Neural crest cell (in vitro differentiated cells): Measurements from ENCODE around the gene HNF1A. TPM values are rescaled to one million over a fixed set of nuclear protein-coding genes. Genes with fewer than 3 reads are reported as not detected.

Source experiments
- DNase-seq: peaks from one replicate; pipeline ENCODE4 v3.0.0; 2021; ENCODE audit warnings: low read depth, mixed read lengths, low spot score
- H3K27ac Mint-ChIP-seq: one replicate; pipeline ENCODE4 v1.8.0; 2021; ENCODE audit warnings: mild to moderate bottlenecking, mixed read lengths; ENCODE audit not compliant: unreplicated experiment
- H3K27me3 Mint-ChIP-seq: 2 replicates; pipeline ENCODE4 v1.8.0; 2021; ENCODE audit warnings: low read depth, mild to moderate bottlenecking, mixed read lengths
- H3K36me3 Mint-ChIP-seq: 2 replicates; pipeline ENCODE4 v1.8.0; 2021; ENCODE audit warnings: low read depth, mild to moderate bottlenecking, mixed read lengths
- H3K4me1 Mint-ChIP-seq: 2 replicates; pipeline ENCODE4 v1.8.0; 2021; ENCODE audit warnings: mixed read lengths
- H3K4me3 Mint-ChIP-seq: one replicate; pipeline ENCODE4 v1.8.0; 2021; ENCODE audit warnings: mild to moderate bottlenecking, mixed read lengths
- H3K9me3 Mint-ChIP-seq: 2 replicates; pipeline ENCODE4 v1.8.0; 2021; ENCODE audit warnings: mixed read lengths
- CTCF ChIP-seq: fragments of 200-600 bp; sonication (generic); conservative IDR thresholded peaks from 2 replicates; pipeline ENCODE4 v1.5.0; 2021; ENCODE audit warnings: antibody characterized with exemption, mild to moderate bottlenecking
- total RNA-seq: library from RNA; stranded (reverse); gene quantifications from 2 replicates; pipeline ENCODE4 v1.2.1, GENCODE V29; 2021

The HNF1A gene
- total RNA-seq, 1 donor from 2014 or later: not detected

DNA sequence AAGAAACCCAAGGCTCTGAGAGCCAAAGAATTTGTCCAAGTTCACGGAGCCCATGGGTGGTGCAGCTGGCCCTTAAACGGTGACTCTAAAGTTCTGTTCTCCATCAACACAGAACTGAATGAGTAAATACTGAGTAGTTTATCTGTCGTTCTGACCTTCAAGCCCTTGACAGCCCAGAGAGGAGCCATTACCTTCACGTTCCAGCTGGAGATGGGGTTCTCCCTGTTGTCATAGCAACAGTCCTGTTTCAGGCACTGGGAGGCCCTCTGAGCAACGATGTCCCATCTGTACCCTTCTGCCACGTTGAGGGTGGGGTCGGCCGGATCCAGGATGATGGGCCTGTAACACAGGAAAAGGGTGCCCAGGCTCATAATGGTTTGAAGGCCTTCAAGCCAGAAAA, 45.5 kb downstream of the HNF1A start:
- Mint-ChIP-seq H3K36me3 (no peaks in the 10 kb centered on the region), H3K4me1 (no peaks in the 10 kb centered on the region), H3K4me3 (no peak overlapping the region), H3K27ac (no peak overlapping the region), H3K27me3 (peaks cover 9% of the 10 kb centered on the region), H3K9me3 (no peaks in the 10 kb centered on the region)
- DNase-seq: no peak
- TF ChIP-seq CTCF: no peak

GRCh38 chr12:121025442-121026226, 47.3 kb downstream of the HNF1A start:
- H3K27ac Mint-ChIP-seq: no peak overlapping the region
- no peaks in the 10 kb centered on the region for H3K4me1 Mint-ChIP-seq
- no peak overlapping the region for H3K4me3 Mint-ChIP-seq
- peaks cover 4% of the 10 kb centered on the region for H3K27me3 Mint-ChIP-seq
- no peak for DNase-seq
- no peaks in the 10 kb centered on the region for H3K9me3 Mint-ChIP-seq
- H3K36me3 Mint-ChIP-seq: no peaks in the 10 kb centered on the region
- TF ChIP-seq CTCF: no peak

DNA sequence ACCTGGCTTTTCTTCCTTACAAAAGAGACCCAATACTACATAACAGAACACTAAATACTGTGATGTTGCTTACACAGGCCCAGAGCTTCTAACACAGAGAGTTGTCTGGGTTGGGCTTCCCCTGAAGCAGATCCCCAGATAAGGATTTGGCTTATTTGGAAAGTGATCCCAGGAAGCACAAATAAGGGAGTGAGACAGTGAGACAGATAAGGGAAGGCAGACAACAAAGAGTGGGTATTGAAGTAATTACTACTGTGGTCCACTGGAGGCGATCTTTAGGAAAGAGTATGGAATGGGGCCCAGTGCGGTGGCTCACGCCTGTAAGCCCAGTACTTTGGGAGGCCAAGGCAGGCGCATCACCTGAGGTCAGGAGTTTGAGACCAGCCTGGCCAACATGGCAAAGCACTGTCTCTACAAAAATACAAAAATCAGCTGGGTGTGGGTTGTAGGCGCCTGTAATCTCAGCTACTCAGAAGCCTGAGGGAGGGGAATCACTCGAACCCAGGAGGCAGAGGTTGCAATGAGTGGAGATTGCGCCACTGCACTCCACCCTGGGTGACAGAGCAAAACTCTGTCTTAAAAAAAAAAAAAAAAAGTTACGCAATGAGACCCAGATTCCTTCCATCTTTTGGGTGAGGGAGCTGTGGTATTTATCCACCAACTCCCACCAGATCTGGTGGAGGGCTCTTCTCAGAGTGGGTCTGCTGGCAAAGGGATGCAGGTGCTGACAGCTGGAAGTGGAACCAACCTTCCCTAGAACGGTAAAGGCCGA, 48.1 kb downstream of the HNF1A start:
- DNase-seq: no peak
- peak; percentile 24 for TF ChIP-seq CTCF
- no peak overlapping the region for H3K27ac Mint-ChIP-seq

GRCh38 chr12:121030576-121031212, 52.4 kb downstream of the HNF1A start:
- Mint-ChIP-seq H3K36me3 (no peaks in the 10 kb centered on the region), H3K27ac (no peak overlapping the region), H3K4me3 (no peak overlapping the region), H3K4me1 (no peaks in the 10 kb centered on the region), H3K27me3 (peaks cover 9% of the 10 kb centered on the region), H3K9me3 (no peaks in the 10 kb centered on the region)
- no peak for TF ChIP-seq CTCF
- no peak for DNase-seq

More for the DNA sequence above, 48.1 kb downstream of the HNF1A start:
- H3K4me1 Mint-ChIP-seq: no peaks in the 10 kb centered on the region
- no peaks in the 10 kb centered on the region for H3K36me3 Mint-ChIP-seq
- no peaks in the 10 kb centered on the region for H3K9me3 Mint-ChIP-seq
- no peak overlapping the region for H3K4me3 Mint-ChIP-seq
- H3K27me3 Mint-ChIP-seq: peaks cover 6% of the 10 kb centered on the region

- peaks cover 17% of the 10 kb centered on the region for H3K27me3 Mint-ChIP-seq
- no peak overlapping the region for H3K4me3 Mint-ChIP-seq
- no peaks in the 10 kb centered on the region for H3K36me3 Mint-ChIP-seq
- H3K9me3 Mint-ChIP-seq: no peaks in the 10 kb centered on the region
- TF ChIP-seq CTCF: no peak
- no peak overlapping the region for H3K27ac Mint-ChIP-seq
- no peaks in the 10 kb centered on the region for H3K4me1 Mint-ChIP-seq
- DNase-seq: no peak
These were observed 55.4 kb downstream of the HNF1A start for GRCh38 chr12:121033625-121034349.
